CD4-positive, alpha-beta T cell treated with Interleukin-4 for 4 hours (primary cell): Measurements from ENCODE around the gene PRELP.

Source experiments
- DNase-seq: peaks from one replicate; pipeline ENCODE4 v3.0.0-alpha.2; 2020

Gene PRELP

DNA sequence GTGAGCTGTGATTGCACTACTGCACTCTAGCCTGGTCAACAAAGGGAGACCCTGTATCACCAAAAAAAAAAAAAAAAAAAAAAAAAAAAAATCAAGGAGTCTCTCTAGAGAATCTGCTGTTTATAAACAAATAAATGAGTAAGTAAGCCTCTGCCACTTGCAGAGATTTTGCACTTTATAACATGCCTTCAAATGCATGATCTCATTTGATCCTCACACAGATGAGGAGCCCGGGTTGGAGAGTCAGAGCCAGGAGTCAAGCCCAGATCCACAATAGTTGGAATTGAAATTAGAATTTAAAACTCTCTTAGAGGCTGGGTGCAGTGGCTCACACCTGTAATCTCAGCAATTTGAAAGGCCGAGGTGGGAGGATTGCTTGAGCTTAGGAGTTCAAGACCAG is 4.0 kb downstream of the PRELP start:
- no peak for DNase-seq

DNA sequence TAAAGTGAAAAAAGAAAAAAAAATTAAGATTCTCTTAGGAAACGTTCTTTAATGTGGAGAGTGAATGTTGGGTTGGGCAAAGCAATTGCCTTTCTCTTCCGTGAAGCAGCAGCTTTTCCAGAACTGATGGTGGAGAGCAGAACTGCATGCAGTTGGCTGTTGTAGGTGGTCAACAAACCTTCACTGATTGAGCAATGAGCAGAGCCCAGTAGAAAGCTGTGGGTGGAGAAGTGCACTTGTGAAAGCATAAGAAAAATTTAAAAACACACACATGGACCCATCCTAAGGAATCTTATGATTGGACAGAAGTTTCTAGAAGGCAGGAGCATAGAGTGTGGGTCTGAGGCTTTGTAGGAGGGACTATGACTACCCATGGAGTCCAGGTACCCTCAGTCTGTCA is 4.5 kb downstream of the PRELP start:
- no peak for DNase-seq

DNA sequence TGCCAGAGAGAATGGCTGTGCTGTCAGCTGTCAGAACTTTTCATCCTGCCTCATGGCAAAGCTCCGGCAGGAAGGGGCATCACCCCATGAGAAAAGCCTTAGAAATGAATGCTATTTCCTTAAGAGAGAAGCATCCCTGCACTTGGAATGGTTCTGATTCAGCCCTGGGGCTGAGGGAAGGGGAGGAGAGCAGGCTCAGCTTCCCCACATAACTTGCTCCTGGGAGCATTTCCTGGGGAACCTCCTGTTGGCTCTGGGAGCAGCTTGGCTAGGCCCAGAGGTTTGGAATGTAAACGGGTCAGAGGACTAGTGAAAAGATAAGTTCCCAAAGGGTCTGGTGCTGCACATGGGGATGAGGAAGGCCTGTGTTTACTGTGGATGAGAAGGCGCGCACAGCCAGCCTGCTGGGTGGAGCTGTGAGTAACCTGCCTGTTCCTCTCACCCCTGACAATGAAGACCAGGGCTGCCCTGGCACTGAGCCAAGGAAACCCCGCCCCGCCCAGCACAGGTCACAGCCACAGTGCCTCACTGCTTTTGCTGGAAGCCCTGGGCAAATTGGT is 5.0 kb downstream of the PRELP start:
- DNase-seq: peak; percentile 56

DNA sequence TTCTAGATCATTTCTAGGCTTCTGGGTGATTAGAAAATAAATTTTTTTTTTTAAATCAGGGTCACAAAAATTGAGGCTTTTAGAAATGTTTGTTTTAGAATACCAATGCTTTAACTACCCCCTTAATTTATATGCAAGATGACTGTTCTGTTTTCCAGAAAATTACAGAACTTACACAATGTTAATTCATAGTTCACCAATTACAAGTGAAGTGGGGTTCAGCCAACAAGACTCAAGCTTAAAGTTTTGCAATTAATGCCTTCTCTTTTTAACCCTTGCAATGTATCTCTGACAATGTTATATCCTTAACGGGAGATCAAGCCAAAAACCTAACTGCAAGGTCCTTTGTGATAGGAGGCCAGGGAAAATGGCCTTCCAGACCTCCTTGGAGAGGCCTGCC is 5.6 kb downstream of the PRELP start:
- DNase-seq: no peak

DNA sequence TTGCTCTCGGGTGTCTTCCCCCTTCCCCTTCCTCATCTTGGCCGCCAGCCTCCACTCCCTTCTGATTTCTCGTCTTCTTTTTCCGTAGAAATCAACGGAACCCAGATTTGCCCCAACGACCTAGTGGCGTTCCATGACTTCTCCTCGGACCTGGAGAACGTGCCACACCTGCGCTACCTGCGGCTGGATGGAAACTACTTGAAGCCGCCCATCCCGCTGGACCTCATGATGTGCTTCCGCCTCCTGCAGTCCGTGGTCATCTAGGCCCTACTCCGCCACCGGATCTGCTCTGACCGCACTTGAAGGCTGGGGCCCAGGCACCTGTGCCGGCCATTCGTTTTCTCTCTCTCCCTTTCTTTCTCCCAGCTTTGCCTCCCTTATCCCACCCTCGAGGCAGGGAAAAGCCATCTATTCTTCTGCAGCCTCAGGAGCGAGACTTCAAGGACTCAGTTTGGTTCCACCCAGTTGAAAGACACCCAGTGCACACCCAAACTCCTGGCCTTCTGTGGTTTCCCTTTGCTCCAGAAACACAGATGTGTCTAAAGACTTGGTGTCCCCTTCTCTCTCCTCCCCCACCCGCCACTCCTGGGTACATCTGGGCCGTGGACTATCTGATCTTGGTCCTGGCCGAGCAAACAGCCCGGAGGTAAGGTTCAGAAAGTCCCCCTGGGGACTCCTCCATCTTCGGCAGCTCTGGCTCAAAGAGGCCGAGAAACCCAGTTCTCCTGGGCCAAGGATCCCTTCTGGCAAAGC is 11.2 kb downstream of the PRELP start:
- DNase-seq: no peak

DNA sequence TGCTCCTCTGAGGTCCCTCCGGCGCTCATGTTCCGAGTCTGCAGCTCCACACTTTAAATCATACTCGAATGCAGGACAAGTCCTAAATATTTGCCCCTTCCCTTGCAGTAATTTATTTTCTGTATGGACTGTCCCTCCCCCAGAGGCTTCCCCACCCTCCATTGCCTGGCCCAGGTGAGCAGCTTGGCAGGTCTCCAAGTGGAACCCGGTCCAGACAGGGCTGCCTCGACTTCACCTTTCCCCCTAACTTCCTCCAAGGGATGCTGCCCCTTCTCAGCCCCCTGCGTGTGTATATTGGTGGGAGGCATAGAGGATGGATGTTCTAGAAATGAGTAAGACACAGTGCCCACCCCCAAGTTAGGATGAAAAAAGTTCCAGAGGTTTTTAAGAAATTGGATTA is 12.9 kb downstream of the PRELP start:
- DNase-seq: no peak

DNA sequence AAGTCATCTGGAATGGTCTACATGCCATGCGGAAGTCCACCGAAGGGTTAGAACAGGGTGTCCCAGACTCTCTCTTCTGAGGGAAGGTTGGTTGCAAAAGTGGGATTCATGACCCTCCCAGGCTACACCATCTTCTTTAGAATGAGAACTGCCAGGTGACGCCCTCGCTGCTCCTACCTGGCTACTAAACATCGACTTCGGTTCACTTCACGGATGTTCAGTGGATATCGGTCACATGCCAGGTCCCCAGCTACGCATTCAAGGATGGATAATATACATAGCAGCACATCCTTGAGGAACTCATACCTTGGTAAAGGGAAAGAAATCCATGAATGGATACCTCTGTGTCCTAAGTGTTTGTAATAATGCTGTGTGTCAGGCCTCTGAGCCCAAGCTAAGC is 15.0 kb downstream of the PRELP start:
- DNase-seq: no peak

DNA sequence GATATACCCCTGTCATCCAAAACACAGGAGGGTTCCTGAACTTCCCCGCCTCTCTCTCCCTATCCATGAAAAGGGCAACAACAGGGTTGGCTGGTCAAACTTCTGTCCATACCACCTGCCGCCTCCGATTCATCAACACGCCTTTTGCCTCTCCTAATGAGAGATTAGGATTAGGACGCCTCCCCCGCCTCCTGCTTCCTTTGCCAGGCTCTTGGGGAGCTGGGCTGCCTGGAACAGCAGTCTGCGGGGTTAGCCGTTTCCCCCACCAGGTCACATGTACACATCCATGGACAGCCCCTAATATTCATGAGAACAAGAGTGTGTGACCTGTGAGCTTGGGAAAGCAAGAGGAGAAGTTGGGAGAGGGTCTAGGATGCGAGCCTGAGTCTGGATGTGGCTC is 16.1 kb downstream of the PRELP start:
- no peak for DNase-seq

DNA sequence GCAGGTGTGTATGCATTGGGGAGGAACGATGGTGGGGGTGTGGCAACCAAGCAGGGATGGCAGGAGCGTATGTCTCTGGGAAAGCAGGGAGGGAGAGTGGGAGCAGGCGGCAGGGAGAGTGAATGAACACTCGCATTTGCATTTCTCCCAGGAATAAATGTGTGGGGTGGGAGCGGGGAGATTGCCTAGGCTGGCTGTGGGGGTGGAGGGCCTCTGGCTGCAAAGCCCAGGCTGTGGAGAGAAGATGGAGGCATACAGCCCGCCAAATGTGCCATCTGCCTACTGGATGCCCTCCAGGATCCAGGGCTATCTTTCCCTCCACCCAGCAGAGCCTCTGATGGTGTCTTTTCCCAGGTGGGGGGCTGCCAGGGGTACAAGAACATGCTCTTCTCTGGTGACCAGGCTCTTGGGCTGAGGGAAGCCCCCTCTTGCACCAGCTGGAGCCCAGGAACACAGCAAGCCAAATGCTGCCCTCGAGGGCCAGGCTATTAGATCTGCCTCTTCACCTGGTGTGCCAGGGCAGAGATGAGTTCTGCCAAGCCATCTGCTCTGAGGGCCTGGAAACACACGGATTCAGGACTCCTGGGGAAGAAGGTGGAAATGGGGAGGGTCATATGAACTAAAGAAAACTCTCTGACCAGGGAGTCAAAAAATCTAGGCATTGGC is 16.6 kb downstream of the PRELP start:
- no peak for DNase-seq

DNA sequence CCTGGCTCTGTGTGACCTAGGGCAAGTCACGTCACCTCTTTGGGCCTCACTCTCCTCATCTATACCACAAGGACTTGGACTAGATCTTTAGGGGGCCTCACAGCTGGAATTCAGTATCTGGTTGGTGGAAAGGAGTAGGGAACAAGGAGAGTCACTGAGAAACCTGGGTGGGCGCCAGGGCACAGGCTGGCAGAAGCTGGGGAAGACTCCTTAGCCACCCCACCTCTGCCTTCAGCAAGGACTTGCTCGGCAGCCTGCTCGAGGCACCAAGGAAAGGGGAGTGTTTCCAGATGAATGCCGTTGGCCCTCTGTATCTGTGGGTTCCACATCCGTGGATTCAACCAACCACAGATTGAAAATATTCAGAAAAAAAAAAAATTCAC is 17.1 kb downstream of the PRELP start:
- no peak for DNase-seq

DNA sequence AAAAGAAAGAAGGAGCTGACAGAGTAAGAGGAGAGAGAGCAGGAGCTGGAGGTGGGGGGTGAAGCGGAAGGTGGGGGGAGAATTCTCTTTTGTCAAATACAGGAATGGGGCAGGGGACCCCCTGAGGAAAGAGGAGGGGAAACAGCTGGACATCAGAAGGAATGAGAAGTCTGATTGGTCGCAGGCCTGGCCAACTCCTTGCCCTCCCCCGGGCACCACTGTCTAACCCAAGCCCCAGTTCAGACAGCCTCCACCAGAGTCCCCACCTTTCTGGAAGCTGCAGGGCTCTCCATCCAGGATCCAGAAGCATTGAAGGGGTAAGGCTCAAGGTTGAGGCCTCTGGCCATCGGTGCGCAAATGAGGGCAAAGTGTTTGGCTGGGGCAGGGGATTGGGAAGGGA is 18.3 kb downstream of the PRELP start, which contains the start of gene OPTC:
Gene OPTC (plus strand): TSS at position 253 of the 400 bp plus-strand sequence. CDS start 1,853 bp downstream, outside the sequence.
- DNase-seq: no peak

DNA sequence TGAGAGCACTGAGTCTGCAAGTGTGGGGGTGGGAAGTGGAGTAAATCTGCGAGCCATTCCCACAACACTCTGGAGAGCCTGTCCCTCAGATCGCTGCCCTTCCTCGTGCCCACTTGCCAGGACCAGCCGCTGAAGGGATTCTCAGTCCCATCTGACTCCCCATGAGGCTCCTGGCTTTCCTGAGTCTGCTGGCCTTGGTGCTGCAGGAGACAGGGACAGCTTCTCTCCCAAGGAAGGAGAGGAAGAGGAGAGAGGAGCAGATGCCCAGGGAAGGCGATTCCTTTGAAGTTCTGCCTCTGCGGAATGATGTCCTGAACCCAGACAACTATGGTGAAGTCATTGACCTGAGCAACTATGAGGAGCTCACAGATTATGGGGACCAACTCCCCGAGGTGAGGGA is 20.2 kb downstream of the PRELP start:
- DNase-seq: no peak

DNA sequence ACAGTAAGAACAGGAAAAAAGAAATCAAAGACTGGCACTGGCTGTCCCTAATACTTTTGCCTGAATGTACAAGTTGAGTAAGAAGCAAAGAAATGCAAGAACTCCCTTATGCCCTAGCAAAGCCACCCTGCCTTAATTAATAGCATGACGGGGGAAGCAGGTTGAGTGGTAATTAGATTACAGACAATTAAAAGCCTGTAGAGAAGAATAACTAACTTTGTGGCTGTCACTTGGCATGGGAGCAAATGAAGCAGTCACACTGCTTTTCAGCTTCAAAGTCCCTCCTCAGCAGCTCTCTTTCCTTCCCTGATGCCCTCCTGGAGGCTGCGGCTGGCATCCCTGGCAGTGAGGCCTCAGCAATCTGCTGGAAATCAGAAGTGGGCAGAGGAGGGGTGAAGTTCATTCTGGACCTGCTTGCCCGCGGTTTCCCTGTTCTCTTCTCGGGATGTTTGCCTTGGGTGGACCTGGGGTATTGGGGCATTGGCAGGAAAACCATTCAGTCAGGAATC is 21.7 kb downstream of the PRELP start:
- no peak for DNase-seq

DNA sequence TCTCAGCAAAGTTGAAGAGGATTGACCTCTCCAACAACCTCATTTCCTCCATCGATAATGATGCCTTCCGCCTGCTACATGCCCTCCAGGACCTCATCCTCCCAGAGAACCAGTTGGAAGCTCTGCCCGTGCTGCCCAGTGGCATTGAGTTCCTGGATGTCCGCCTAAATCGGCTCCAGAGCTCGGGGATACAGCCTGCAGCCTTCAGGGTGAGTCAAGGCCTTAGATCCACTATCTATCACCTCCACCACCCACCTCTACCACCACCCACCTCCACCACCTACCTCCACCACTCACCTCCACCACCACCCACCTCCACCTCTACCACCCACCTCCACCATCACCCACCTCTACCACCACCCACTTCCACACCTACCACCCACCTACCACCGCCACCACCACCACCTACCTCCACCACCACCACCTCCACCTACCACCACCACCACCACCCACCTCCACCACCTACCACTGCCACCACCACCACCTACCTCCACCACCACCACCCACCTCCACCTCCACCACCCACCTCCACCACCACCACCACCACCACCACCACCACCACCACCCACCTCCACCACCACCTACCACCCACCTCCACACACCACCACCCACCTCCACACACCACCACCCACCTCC is 24.2 kb downstream of the PRELP start:
- no peak for DNase-seq

DNA sequence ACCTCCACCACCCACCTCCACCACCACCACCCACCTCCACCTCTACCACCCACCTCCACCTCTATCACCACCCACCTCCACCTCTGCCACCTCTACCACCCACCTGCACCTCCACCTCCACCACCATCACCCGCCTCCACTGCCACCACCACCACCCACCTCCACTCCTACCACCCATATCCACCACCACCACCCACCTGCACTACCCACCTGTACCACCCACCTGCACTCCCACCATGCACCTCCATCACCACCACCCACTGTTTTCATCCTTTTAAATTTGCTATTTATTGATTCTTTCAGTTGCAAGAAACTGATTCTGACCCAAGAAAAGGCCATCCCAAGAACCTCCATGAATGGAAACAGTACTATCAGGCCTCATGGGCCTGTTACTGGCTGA is 24.7 kb downstream of the PRELP start:
- no peak for DNase-seq

DNA sequence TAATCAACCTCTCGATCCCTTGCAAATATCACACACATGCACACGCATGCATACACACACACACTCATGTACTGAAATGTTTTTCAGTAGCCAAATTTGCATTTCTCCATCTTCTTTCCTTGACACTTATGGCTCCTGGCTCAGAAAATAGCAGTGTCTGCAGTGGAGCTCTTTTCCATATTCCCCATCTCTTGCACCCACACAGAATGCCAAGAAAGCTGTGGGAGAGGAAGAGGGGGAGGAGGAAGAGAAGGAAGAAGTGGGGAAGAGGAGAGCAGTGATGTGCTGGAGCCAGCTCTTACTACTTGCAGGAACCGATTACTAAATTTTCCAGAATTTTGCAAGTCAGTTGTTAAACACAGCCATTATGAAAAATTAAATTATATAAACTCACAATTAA is 28.2 kb downstream of the PRELP start:
- no peak for DNase-seq

DNA sequence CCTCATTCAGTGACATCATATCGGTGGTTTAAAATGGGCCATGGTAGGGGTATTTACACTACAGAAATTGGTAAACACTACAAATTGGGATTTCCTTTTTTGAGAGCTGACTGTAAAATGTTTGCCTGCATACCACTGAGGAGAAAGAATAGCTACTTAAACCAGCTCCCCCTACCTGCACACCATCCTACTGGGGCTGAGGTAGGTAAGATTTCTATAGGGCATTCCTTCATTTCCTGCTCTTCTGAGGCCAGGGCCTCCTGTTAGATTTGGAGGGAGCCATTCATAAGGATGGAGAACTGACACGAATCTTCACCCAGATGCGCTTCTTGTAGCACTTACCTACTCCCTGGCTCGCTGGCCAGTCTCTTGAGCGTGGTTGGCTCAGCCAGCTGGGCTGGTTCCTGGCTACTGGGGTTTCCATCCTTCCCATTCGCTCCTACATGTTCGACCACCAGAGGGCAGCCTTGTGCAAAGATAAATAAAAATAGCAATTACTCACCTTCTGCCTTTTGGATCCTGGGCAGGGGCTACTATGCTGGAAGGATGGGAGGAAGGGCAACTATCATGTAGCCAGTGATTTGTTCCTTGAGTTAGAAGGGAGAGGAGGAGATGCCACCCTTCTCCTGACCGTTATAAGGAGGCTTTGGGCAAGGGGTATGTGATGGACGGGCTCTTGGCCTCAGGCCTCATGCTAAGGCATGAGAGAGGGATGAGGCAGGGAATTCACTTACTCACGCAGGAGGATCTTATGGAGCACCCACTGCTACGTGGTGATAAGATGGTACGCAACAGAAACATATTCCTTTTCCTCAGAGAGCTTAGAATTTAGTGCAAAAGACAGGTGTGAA is 29.0 kb downstream of the PRELP start:
- peak; percentile 72 for DNase-seq

DNA sequence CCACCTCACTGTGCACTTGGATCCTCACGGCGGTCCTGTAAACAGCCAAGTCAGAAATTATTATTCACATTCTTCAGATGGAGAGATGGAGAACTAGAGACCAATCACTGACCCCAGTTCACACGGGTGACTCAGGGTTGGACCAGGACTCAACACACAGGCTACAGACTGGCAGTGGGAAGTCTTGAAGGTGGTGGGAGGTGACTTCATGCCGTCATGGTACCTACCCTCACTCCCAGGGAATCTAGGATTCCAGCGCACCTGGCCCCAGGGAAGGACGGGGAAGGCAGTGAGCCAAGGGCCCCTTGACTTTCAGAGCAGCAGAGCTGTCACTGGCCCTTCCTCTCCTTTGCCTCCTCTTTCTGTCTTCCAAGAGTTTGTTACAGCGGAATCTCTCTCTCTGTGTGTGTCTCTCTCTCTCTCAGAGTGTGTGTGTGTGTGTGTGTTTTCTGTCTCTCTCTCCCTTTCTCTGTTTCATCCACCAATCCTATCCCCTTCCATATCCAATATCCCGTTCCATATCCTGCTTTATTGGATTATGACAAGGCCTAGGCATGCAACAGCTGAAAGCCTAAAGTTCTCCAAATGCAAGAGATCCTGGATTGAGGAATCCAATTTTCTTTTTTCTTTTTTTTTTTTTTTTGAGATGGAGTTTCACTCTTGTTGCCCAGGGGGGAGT is 30.1 kb downstream of the PRELP start:
- DNase-seq: no peak

DNA sequence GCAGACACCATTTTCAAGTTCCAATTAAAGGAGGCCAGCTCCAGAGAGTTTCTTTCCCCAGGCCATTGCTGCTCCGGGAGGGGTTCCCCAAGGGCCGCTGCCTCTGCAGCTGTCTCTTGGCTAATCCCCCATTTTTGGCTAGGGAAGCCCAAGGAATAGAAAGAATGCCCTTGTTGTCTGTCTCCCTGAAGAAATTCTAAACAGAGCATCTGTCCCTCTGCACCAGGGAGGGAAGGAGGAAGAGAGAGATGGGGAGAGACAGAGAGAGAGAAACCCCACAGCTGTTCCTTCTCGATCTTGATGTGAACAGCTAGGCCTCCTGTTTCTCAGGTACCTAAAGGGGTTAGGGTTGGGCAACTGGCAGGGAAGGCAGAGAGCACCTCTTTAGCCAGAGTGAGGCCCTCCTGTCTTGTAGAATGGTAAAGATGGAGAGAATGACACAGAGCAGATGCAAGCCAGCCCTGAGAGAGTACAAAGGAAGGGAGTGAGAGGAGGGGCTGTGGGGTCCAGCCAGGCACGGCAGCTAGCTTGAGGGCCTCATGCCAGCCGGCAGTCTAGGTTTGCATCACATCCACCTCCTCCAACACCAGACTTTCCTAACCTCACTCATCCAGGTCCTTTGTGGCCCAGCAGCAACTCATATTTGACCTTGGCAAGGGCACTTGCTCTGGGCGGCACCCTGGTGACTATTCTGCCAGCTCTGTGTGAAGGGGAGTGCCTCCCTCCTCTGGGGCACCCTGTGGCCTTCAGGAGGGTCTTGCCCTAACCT is 31.4 kb downstream of the PRELP start:
- no peak for DNase-seq

DNA sequence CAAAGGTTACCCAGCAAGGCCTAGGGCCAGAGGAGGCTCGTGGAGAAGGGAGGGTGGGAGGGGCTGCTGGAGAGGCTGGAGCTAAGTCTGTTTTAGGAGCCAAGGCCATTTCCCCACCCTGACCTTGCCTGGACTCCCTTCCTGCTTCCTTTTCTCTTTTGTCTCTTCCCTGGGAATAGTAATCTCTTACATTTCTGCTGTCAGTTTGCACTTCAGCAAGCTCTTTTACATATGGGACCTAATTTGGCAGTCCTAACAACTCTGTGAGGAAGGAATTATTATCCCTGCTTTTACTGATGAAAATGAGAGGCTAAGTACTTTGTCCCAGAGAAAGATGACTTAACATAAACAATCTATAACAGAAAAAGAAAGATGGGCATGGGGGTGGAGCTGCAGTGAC is 32.2 kb downstream of the PRELP start:
- no peak for DNase-seq

DNA sequence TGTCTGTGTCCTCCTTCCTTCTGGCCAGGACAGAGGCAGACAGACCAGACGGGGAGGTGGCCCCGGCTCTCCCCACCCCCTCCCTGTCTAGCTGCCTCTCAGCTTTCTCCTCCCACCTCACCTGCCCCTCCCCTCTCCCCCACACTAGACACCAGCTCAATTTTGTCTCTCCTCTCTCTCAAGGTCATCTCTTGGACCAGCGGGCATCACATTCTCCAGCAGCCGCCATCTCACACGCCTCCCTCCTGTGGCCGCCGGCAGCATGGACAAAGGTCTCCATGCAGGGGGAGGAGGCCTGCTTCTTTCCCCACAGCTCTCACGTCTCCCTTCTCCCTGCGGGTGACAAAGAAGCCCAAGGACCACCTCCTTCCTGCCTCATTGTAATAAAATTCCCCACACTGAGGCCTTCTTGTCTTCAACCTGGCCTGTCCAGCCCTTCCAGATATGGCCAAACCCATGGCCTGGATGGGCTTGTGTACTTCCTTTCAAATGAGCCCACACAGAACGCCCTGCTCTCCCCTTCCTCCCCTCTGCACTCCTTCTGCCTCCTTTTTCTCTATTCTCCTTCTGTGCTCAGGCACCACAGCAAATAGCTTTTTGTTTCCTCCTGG is 33.0 kb downstream of the PRELP start:
- no peak for DNase-seq
